GM19395 (cell line): ENCODE measurements around the gene SLC23A2.

Experiments
- ATAC-seq: cut with Tn5 transposase; IDR thresholded peaks from one replicate; pipeline ENCODE4 v1.9.1; 2021; ENCODE audit warnings: mild to moderate bottlenecking, moderate library complexity; ENCODE audit not compliant: unreplicated experiment

SLC23A2 gene

DNA sequence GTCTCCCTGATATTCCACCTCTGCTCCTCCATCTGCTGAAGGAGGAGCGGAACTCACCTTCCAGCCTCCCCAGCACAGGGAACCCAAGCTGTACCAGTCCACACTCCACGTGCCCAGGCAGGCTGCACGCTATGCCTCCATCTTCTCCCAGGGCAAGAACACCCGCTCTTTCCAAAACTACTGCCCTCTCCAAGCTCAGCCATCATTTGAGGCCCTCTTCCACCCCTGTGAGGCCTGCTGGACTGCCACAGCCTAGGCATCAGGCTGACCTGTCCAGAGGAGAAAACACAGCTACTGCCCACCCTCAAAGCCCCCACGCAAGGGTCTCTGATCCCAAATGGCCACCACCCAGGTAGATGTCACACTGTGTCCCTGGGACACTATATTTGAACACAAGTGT is 179.7 kb downstream of the SLC23A2 start:
- no peak for ATAC-seq

GRCh38 chr20:4820806-4821518 is 180.3 kb downstream of the SLC23A2 start:
- no peak for ATAC-seq

- ATAC-seq: no peak
Measured at GRCh38 chr20:4819901-4820300, 181.4 kb downstream of the SLC23A2 start.

DNA sequence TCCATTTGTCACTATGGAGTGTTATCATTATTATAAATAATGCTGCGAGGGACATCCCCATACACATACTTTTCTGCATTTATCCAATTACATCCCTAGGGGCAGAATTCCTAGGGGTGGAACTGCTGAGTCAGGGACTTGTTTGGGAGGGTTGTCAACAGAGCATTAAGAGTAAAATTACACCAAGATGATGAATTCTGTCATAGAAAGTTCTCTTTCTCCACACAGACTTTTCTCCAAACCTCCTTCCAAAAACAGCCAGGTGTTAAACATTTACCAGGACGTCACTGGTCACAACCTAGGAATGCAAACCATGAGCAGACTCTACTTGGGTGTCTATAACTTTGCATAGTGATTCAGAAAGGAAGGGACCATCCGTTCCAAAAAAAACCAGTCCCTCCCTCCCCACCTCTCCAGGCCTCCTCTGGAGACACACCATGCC is 184.1 kb downstream of the SLC23A2 start:
- ATAC-seq: no peak

GRCh38 chr20:4815628-4816027 is 185.7 kb downstream of the SLC23A2 start:
- no peak for ATAC-seq

- ATAC-seq: peak; percentile 49
Measured at GRCh38 chr20:4814696-4815252, 186.5 kb downstream of the SLC23A2 start.

DNA sequence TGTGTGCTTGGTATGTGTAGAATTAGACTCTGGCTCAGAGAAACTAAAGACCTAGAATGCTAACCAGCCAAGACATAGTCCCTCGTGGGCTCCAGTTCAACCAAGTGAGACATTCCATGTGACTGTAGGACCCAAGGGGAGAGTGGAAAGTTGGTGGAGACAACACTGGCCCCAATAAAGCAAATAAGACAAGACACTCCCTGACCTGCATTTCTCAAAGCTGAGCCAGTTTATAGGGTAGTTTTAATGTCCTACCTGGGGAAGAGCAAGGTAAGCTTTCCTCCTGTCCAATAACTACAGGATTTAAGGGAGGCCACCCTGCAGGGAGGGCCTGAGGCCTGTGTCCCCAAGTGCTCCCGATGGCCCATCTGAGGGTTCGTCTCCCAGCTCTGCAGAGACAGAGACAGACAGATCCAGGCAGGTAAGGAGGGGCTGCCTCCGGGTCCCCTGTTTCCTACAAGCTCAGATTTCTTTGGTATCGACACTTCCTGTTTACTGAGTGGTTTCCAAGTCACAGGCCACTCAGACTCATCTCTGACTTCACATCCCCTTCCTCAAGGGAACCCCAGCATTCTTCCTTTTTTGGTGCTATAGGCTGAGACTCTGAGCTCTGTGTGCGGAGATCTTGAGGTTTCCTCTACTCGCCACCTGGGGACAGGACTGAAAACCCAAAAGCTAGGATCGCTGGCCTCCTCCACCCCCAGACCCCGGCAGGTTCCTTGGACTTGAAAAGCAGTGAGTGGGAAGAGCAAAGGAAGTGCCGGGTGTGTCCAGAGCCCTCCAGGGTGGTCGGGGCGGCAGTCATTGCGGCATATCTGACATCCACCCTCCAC is 187.2 kb downstream of the SLC23A2 start:
- peak; percentile 53 for ATAC-seq

DNA sequence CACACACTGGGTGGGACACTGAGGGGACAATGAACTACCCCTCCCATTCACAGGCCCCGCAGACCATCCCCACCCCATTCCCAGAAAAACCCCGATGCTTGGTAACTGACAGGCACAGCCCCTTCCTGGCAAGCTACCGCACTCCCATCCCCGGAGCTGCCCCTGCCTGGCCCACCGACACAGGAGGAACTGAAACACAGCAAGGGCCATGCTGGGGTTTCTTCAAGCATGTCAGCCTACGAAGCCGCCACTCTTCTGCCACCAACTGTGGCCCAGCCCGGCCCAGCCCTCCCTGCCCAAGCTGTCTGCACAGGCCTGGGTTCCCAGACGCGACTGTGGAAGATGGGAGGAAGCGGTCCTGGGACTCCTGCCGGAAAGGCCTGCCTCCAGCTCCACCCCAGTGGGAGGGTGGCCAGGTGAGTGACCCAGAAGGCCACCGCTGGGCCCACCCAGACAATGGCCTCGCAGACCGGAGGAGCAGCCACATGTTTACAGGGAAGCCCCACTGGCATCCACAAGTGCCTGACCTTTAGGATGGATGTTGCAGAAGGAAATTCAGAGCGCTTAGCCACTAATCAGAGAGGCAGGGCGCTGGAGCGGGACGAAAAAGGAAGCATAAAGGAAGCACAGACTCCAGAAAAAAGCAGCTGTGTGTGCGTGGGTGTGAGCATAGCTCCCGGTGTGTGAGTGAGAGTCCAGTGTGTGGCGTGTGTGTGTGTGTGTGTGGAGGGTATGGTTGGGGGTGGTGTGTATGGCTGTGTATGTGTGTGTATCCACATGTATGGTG is 188.0 kb downstream of the SLC23A2 start:
- ATAC-seq: peak; percentile 35

GRCh38 chr20:4812641-4813075 is 188.7 kb downstream of the SLC23A2 start:
- no peak for ATAC-seq

DNA sequence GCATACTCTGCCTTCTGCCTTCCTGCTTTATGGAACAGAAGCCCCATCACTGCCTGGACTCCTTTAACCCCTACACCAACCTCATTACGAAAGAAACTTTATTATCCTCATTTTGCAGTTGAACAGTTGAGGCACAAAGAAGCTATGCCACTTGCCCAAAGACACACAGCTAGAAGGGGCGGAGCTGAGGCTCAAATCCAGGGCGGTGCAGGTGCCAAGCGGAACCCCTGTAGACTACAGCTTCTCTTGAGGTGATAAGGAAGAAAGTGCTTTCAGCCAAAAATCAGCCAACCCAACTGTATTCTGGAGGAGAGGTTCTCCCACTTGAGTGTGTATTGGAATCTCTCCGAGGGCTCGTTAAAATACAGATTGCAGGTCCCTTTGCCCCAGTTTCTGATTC is 189.1 kb downstream of the SLC23A2 start:
- ATAC-seq: no peak

DNA sequence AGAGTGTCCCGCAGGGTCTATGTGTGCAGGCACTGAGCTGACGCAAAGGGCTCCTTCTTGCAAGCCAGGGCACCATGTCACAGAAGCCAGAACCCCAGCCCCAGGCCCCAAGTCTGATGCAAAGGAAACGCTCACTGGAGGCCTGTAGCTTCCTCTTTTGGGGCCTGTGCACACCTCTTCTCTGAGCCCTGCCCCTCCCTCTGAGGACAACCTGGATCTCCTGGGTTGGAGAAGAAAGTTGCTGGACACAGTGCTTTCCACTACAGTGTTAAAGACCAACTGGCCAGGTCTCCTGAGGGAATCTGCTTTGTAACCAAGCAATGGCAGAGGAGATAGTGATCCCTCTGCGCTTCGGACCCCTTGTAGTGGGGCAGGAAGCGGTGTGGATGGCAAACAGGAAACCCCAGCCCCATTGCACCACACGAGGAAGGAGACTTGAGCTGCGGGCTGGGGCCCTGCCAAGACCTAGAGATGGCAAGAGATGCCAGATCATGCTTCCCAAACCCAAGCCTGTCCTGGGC is 189.6 kb downstream of the SLC23A2 start:
- no peak for ATAC-seq

- ATAC-seq: no peak
Measured at GRCh38 chr20:4811257-4811656, 190.1 kb downstream of the SLC23A2 start.

DNA sequence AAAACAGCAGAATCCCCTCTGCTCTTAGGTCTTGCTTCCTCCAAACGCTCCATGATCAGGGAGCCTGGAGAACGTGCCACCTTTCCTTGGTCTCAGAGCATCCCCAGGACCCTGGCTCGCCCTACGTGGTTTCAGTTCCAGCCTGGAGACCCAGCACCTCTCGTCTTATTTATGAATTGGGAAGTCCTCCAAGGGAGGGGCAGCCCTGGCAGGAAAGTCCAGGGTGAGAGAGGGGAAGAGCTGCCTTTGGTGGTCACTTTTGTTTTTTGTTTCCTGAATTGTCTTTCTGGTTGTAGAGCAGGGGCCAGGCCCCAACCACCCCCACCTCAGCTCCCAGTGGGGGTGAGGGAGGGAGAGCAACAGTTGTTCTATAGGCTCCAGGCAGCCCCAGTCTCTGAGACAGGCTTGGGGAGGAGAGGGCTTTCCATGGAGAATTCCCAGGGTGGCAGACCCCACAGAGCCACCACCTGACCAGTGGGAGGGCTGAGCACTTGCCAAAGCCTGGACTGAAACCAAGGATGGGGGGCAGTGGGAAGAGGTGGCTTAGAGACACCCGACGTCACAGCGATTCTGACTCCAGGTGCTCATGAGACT is 190.8 kb downstream of the SLC23A2 start:
- ATAC-seq: no peak

DNA sequence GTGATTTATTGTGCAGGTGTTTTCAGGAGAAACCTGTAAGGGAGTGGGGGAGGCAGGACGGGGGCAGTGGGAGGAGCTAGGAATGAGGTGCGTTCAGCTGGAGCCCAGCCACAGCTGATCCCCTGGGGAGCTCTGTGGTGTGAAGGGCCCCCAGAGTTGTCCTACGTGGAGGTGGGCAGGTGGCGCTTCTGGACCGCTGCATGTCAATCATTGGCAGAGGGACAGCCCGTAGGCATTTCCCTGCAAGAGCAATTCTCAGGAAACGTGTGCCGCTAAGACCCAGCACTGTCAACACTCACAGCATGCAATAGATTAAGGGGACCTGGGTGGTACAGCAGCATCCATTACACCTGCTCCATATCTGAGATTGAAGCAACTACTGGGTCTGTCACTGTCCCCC is 191.6 kb downstream of the SLC23A2 start:
- no peak for ATAC-seq

- ATAC-seq: no peak
Measured at GRCh38 chr20:4808872-4809271, 192.4 kb downstream of the SLC23A2 start.

- ATAC-seq: no peak
Measured at GRCh38 chr20:4805663-4806449, 195.5 kb downstream of the SLC23A2 start.

DNA sequence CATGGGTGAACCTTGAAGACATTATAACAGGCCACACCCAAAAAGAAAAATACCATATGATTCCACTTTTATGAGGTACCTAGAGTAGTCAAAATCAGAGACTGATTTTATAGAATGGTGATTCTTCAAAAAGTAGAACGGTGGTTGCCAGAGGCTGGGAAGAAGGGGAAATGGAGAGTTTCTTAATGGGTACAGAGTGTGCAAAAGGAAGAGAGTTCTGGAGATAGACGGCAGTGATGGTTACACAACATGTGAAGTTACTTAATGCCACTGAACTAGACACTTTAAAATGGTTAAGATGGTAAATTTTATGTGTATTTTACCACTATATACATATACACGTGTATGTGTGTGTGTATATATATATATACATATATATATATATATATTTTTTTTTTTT is 198.8 kb downstream of the SLC23A2 start:
- no peak for ATAC-seq
